Stimulated activated CD4-positive, alpha-beta T cell treated with anti-CD3 and anti-CD28 coated beads, TNF-alpha, amount 100 ng/mL, for 24 hours (primary cell): Measurements from ENCODE around the gene PHC1.
"Not testable (repeated sequence)": the region's sequence is repeated elsewhere in the genome, so short reads cannot be mapped to it uniquely, and the experiment has no call there.

ENCODE experiments used
- DNase-seq, 3 experiments: peaks; one replicate each; pipeline ENCODE4 v3.0.0-alpha.2; 2020; ENCODE audit warnings: low read depth in 3 of 3

The PHC1 gene

DNA sequence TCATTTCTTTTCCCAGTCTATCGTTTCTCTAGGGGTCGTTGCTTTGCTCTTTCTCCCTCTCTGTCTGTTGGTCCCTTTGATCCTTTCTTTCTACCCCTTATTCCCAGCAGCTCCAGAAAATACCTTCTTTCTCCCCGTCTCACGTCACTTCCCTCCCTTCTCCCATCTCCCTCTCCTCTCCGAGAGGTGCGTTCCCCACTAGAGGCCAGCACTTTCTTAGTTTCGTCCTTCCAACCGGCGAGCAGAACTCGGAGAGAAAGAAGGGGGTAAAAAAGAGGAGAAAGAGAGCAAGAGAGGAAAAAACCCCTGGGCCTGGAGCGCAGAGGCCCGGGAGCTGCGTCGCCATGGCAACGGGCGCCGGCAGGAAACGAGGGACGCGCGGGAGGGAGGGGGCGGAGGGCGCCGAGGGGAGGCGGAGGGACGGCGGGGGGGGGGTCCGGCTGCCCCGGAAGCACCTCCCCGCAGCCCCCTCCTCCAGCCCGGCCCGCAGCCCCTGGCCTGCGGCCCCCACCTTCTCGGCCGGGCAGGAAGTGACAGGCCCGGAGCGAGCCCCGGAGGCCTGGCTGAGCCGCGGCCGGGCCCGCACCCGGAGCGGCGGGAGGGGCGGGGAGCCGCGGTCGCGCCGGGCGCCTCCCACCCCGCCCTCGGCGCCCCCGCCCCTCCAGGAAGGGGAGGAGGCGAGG lies at the start of gene PHC1:
Gene PHC1 (plus strand): TSS at position 477 of the 683 bp plus-strand sequence. CDS start 3,169 bp downstream, outside the sequence.
- peak; percentile 60 to 76 (median 66) for DNase-seq

GRCh38 chr12:8866429-8866828 lies 47.9 kb upstream of the PHC1 start:
- DNase-seq, result no peak

- no peak for DNase-seq
These were observed 47.3 kb upstream of the PHC1 start for GRCh38 chr12:8867009-8867408.

DNA sequence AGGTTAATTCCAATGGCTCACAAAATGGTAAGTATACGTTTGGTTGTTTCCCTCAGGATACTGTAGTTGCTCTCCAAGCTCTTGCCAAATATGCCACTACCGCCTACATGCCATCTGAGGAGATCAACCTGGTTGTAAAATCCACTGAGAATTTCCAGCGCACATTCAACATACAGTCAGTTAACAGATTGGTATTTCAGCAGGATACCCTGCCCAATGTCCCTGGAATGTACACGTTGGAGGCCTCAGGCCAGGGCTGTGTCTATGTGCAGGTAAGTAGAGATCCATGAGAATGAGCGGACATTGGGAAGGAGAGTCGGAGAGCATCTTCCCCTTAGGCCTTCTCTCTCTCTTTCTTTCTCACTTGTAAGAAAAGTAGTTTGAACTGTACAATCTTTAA lies 46.5 kb upstream of the PHC1 start:
- no peak for DNase-seq

- no peak for DNase-seq
These were observed 43.7 kb upstream of the PHC1 start for GRCh38 chr12:8870586-8870985.

GRCh38 chr12:8871068-8871467 lies 43.2 kb upstream of the PHC1 start:
- no peak for DNase-seq

GRCh38 chr12:8876887-8877286 lies 37.4 kb upstream of the PHC1 start:
- no peak for DNase-seq

GRCh38 chr12:8886502-8887284 lies 27.6 kb upstream of the PHC1 start:
- no peak for DNase-seq

- no peak for DNase-seq
These were observed 27.0 kb upstream of the PHC1 start for GRCh38 chr12:8887285-8887715.

- DNase-seq, result peak in 2 of 3 experiments; percentile 14 to 49
These were observed 23.8 kb upstream of the PHC1 start for GRCh38 chr12:8890313-8891085.

DNA sequence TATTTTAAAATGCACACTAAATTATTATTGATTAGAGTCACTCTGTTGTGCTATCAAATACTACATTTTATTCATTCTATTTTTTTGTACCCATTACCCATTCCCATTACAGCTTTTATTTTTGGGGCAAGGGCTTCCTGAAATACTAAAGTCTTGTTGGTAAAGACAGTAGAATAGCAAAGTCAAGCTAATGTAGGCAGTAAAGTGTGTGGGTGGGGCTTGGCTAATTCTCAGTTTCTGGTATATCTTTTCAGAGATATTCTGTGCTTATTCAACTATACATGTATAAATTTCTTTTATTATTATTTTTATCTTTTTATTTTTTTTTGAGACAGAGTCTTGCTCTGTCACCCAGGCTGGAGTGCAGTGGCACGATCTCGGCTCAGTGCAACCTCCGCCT lies 22.3 kb upstream of the PHC1 start:
- DNase-seq, result no peak

GRCh38 chr12:8894378-8894777 lies 19.9 kb upstream of the PHC1 start:
- DNase-seq, result no peak

GRCh38 chr12:8894986-8895385 lies 19.3 kb upstream of the PHC1 start:
- no peak for DNase-seq

GRCh38 chr12:8897081-8897480 lies 17.2 kb upstream of the PHC1 start:
- no peak for DNase-seq

DNA sequence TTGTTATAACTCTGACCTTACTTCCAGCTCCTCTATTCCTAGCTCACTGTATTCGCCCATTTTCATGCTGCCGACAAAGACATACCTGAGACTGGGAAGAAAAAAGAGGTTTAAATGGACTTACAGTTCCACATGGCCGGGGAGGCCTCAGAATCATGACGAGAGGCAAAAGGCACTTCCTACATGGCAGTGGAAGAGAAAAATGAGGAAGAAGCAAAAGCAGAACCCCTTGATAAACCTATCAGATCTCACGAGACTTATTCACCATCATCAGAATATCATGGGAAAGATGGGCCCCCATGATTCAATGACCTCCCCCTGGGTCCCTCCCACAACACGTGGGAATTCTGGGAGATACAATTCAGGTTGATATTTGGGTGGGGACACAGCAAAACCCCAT lies 14.5 kb upstream of the PHC1 start:
- no peak for DNase-seq

DNA sequence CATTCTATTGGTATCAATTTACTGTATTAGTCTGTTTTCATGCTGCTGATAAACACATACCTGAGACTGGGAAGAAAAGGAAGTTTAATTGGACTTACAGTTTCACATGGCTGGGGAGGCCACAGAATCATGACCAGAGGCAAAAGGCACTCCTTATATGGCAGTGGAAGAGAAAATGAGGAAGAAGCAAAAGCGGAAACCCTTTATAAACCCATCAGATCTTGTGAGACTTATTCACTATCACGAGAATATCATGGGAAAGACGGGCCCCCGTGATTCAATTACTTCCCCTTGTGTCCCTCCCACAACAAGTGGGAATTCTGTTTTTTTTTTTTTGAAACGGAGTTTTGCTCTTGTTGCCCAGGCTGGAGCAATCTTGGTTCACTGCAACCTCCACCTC lies 11.6 kb upstream of the PHC1 start:
- not testable (repeated sequence) for DNase-seq

DNA sequence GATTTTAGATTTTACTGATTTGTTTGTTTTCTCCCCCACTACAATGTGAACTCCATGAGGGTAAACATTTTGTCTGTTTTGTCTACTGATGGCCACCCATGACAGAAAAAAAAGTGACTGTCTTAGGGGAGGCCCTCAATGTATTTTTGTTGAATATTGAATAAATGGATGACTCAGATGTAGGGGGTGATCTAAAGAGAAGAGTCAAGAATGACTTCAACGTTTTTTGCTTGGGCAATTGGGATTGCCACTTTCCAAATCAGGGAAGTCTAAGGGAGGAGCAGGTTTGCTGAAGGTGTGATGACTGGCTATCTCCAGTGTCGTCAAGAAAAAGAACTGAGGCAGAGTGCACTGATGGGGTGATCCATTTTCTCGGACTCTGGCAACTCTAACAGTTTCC lies 10.7 kb upstream of the PHC1 start:
- no peak for DNase-seq

DNA sequence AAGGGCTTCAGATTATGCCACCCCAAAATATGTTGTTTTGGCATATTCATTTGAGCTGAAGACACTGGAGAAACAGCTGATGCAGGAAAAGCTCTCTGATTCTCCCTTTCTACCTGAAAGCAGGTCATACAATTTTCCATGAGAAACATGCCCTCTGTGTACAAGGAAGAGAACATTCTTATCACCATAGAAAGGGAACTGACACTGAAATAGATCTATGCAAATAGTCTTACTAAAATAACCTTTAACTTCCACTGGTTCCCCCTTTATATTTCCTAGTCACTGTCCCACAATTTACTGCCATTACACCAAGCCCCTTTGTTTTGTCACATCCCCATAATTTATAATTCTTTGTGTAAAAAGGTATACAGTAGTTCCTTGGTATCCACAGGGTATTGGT lies 9.6 kb upstream of the PHC1 start:
- DNase-seq, result no peak

GRCh38 chr12:8905546-8905945 lies 8.8 kb upstream of the PHC1 start:
- no peak for DNase-seq

DNA sequence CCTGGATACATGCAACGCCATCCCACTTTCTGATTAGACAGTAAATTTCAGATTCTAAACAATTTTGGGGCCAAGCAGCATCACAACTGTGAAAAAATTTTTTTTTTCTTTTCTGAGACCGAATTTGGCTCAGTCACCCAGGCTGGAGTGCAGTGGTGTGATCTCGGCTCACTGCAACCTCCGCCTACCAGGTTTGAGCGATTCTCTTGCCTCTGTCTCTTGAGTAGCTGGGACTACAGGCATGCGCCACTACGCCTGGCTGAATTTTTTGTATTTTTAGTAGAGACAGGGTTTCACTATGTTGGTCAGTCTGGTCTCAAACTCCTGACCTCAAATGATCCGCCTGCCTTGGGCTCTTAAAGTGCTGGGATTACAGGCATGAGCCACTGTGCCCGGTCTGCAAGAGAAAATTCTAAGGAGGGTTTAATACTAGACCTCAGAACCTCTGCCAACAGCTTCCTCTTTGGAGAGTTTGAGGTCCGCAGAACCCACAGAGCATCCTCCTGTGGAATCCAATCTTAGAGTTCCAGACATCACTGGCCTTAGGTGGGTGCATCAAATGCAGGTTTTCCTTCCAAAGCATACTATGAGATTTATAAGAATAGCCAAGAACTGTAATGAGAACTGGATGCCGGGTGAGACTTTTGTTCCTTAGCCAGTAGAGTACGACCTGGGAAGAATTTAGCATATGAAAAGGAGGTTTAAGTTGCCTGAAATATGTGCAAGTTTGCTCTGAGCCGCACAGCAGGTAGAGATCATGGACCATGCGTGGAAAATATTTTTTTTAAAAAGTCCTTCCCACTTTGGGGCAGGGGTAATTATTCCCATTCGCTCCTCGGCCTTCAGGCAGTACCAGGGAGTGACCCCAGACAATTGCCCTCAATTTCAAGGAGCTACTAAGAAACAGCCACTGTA lies 7.8 kb upstream of the PHC1 start:
- DNase-seq, result no peak

DNA sequence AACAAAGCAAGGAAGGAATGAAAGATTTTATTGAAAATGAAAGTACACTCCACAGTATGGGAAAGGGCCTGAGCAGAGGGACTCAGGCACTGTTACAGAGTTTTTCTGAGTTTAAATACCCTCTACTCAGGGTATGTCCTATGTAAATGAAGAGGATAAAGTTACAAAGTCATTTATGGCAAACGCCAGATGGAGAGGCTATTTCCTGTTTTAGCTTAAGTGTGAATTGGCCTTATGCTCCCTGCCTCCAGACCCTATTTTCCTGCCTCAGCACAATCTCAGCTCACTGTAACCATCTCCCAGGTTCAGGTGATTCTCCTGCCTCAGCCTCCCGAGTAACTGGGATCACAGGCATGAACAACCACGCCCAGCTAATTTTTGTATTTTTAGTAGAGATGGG lies 6.8 kb upstream of the PHC1 start:
- no peak for DNase-seq
